Sigmoid colon (tissue), 7 donors: Measurements from ENCODE around the gene C1orf174. TPM values are rescaled to one million over a fixed set of nuclear protein-coding genes. Genes with fewer than 3 reads are reported as not detected.

Experiments used
- DNase-seq: peaks from one replicate; pipeline ENCODE4 v3.0.0-alpha.2; 2019
- H3K27ac ChIP-seq, 4 donors: fragments of 200-600 bp; sonication (generic); one replicate each; pipeline ENCODE4 v1.5.1; 2016 to 2019; ENCODE audit warnings: mild to moderate bottlenecking in 1 of 4
- H3K27me3 ChIP-seq, 3 donors: fragments of 200-600 bp; sonication (generic); one replicate each; pipeline ENCODE4 v1.5.1; 2019; ENCODE audit warnings: mild to moderate bottlenecking in 1 of 3
- H3K36me3 ChIP-seq, 4 donors: fragments of 200-600 bp; sonication (generic); one replicate each; pipeline ENCODE4 v1.5.1; 2016 to 2019
- H3K4me1 ChIP-seq, 4 donors: fragments of 200-600 bp; sonication (generic); one replicate each; pipeline ENCODE4 v1.5.1; 2017 to 2019
- H3K4me3 ChIP-seq, 4 donors: fragments of 200-600 bp; sonication (generic); one replicate each; pipeline ENCODE4 v1.5.1; 2017 to 2019; ENCODE audit warnings: mild to moderate bottlenecking in 2 of 4, moderate library complexity in 1 of 4
- H3K9me3 ChIP-seq, 4 donors: fragments of 200-600 bp in 3 of 4; sonication (generic) in 3 of 4; one replicate each; pipeline versions ENCODE4 v1.5.1 to v1.6.1; 2013 to 2019
- CTCF ChIP-seq, 4 experiments: fragments of 450-650 bp in 3 of 4; fragments of 200-600 bp in 1 of 4; IDR thresholded peaks; one replicate each; pipeline ENCODE4 v1.5.1; 2016 to 2019; ENCODE audit warnings: antibody characterized with exemption in 4 of 4, mild to moderate bottlenecking in 3 of 4, moderate library complexity in 2 of 4
- EP300 ChIP-seq, 4 donors: sonication (generic); formaldehyde crosslinking; IDR thresholded peaks; one replicate each; pipeline ENCODE4 v1.6.1; 2017; ENCODE audit warnings: antibody characterized with exemption in 4 of 4
- POLR2A ChIP-seq, 2 donors: fragments of 450-650 bp; IDR thresholded peaks; one replicate each; pipeline ENCODE4 v1.6.1; 2016; ENCODE audit warnings: antibody characterized with exemption in 2 of 2, mild to moderate bottlenecking in 2 of 2, moderate library complexity in 2 of 2
- POLR2AphosphoS5 ChIP-seq, 4 donors: sonication (generic); formaldehyde crosslinking; IDR thresholded peaks; one replicate each; pipeline ENCODE4 v1.6.1; 2017; ENCODE audit warnings: antibody characterized with exemption in 4 of 4
- WGBS, 2 donors: extraction: QIAGEN DNeasy Blood & Tissue Kit; methylation state at CpG; one replicate each; pipeline ENCODE4 v1.1.7; 2013; 5-methylcytosine and 5-hydroxymethylcytosine counted together
- intact Hi-C: fragments of 100-400 bp; cut with DNase I; formaldehyde crosslinking; loops from one replicate; pipeline ENCODE4 v1.15.1; 2023
- polyA plus RNA-seq, 3 donors: library from polyadenylated mRNA; stranded (reverse); fragments of 200-250 nt; gene quantifications; one replicate each; pipeline ENCODE4 v1.2.3, GENCODE V29; 2013
- total RNA-seq, 4 donors: library from RNA; depleted of rRNA; stranded (reverse); fragments of >200 nt; gene quantifications; one replicate each; pipeline ENCODE4 v1.1.0, GENCODE V29; 2016
- donor health status: healthy with polysubstance abuse.
- donor health status: Bipolar disorder and iron deficiency.
- donor health status: healthy.

The C1orf174 gene
- 10 to 100 TPM; 23.4 to 33.0 (median 24.5) TPM for total RNA-seq
- polyA plus RNA-seq = 10 to 100 TPM; 10.8 to 21.2 (median 19.9) TPM

GRCh38 chr1:3900150-3900968 lies at the start of gene C1orf174:
C1orf174 (minus strand) TSS chr1:3900272; CDS start chr1:3900186, 86 bp downstream.
- H3K4me3 ChIP-seq = peak within 1 kb of the TSS; percentile 83 to 98 (median 96)
- 0% methylated on average over 58 of the region's 58 CpGs for WGBS, 2 donors
- DNase-seq = peak; percentile 99
- H3K36me3 ChIP-seq = no peaks in the 10 kb centered on the region
- H3K4me1 ChIP-seq = peaks cover 0 to 24% (median 19%) of the 10 kb centered on the region in 4 donors
- no peaks in the 10 kb centered on the region for H3K9me3 ChIP-seq
- intact Hi-C loops = loop anchor here (2.0 to 10.0 kb wide), 7 partner anchors 44 to 1488 kb away; partner anchors contain the start of genes CEP104, DFFB, LRRC47 and PEX10
- H3K27ac ChIP-seq = peak within 1 kb of the TSS; percentile 95 to 100 (median 99)
- no peaks in the 10 kb centered on the region for H3K27me3 ChIP-seq
- TF ChIP-seq CTCF (IDR thresholded peaks at IDR 0.05) = no peak
- TF ChIP-seq POLR2AphosphoS5 (IDR thresholded peaks at IDR 0.05) = peak; percentile 37 to 82 (median 62)
- TF ChIP-seq EP300 (IDR thresholded peaks at IDR 0.05) = no peak
- TF ChIP-seq POLR2A (IDR thresholded peaks at IDR 0.05) = peak in 1 of 2 donors; percentile 35

- intact Hi-C loops = no loop called here
- 77 to 79% methylated on average over 9 of the region's 9 CpGs for WGBS, 2 donors
- peak in 1 of 4 donors; percentile 21 for TF ChIP-seq POLR2AphosphoS5 (IDR thresholded peaks at IDR 0.05)
- no peak for TF ChIP-seq EP300 (IDR thresholded peaks at IDR 0.05)
- TF ChIP-seq POLR2A (IDR thresholded peaks at IDR 0.05) = no peak
- TF ChIP-seq CTCF (IDR thresholded peaks at IDR 0.05) = no peak
- Histone ChIP-seq H3K4me3 (no peak overlapping the region), H3K27me3 (peaks cover 0 to 9% (median 0%) of the 10 kb centered on the region in 3 donors), H3K36me3 (no peaks in the 10 kb centered on the region), H3K9me3 (no peaks in the 10 kb centered on the region), H3K27ac (no peak overlapping the region), H3K4me1 (peaks cover 0 to 6% (median 5%) of the 10 kb centered on the region in 4 donors)
- DNase-seq = no peak
Measured at GRCh38 chr1:3948344-3948743, 48.3 kb upstream of the C1orf174 start.

GRCh38 chr1:3945916-3946840 lies 46.1 kb upstream of the C1orf174 start:
- DNase-seq = no peak
- Histone ChIP-seq H3K27me3 (peaks cover 0 to under 1% (median 0%) of the 10 kb centered on the region in 3 donors), H3K36me3 (no peaks in the 10 kb centered on the region), H3K9me3 (no peaks in the 10 kb centered on the region), H3K27ac (no peak overlapping the region), H3K4me3 (no peak overlapping the region), H3K4me1 (peaks cover 0 to 6% (median 5%) of the 10 kb centered on the region in 4 donors)
- TF ChIP-seq EP300 (IDR thresholded peaks at IDR 0.05) (no peak), POLR2A (IDR thresholded peaks at IDR 0.05) (no peak), POLR2AphosphoS5 (IDR thresholded peaks at IDR 0.05) (no peak), CTCF (IDR thresholded peaks at IDR 0.05) (no peak)
- 89 to 91% methylated on average over 22 of the region's 22 CpGs for WGBS, 2 donors
- intact Hi-C loops = no loop called here

- H3K4me1 ChIP-seq = peaks cover 0 to 6% (median 5%) of the 10 kb centered on the region in 4 donors
- WGBS, 2 donors = 84 to 88% methylated on average over 12 of the region's 12 CpGs
- H3K9me3 ChIP-seq = no peaks in the 10 kb centered on the region
- no peak overlapping the region for H3K27ac ChIP-seq
- no peak overlapping the region for H3K4me3 ChIP-seq
- no peak for DNase-seq
- TF ChIP-seq CTCF (IDR thresholded peaks at IDR 0.05) = no peak
- TF ChIP-seq EP300 (IDR thresholded peaks at IDR 0.05) = no peak
- no peak for TF ChIP-seq POLR2AphosphoS5 (IDR thresholded peaks at IDR 0.05)
- no peaks in the 10 kb centered on the region for H3K36me3 ChIP-seq
- intact Hi-C loops = no loop called here
- H3K27me3 ChIP-seq = peaks cover 0 to 4% (median 0%) of the 10 kb centered on the region in 3 donors
Measured at GRCh38 chr1:3945222-3945621, 45.1 kb upstream of the C1orf174 start.
